ENCODE measurements around the gene SMNDC1.

DNA sequence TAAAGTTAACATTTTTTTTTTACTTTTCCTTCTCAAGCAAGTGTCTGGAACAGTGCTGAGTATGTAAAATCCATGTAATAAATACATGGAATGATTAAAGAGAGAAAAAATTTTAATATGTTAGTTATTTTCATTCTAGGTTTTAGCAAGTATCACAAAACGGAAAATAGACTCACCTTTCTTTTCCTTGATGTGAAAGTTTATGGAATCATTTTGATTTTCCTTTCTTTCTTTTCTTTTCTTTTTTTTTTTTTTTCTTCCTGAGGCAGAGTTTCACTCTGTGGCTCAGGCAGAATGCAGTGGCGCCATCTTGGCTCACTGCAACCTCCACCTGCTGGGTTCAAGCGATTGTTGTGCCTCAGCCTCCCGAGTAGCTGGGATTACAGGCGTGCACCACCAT lies 28.1 kb downstream of the SMNDC1 start:
- TF ChIP-seq POLR2A (IDR thresholded peaks at IDR 0.05), result no peak
- TF ChIP-seq, protein P1, sequence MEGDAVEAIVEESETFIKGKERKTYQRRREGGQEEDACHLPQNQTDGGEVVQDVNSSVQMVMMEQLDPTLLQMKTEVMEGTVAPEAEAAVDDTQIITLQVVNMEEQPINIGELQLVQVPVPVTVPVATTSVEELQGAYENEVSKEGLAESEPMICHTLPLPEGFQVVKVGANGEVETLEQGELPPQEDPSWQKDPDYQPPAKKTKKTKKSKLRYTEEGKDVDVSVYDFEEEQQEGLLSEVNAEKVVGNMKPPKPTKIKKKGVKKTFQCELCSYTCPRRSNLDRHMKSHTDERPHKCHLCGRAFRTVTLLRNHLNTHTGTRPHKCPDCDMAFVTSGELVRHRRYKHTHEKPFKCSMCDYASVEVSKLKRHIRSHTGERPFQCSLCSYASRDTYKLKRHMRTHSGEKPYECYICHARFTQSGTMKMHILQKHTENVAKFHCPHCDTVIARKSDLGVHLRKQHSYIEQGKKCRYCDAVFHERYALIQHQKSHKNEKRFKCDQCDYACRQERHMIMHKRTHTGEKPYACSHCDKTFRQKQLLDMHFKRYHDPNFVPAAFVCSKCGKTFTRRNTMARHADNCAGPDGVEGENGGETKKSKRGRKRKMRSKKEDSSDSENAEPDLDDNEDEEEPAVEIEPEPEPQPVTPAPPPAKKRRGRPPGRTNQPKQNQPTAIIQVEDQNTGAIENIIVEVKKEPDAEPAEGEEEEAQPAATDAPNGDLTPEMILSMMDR (IDR thresholded peaks at IDR 0.05), result no peak
- TF ChIP-seq POLR2AphosphoS5 (IDR thresholded peaks at IDR 0.05; ENCODE audit: insufficient read depth in 1 of 2, low read depth in 1 of 2), result no peak
